Activated B cell treated with CpG ODN at 0.5 μM for 24 hours (primary cell): ENCODE measurements around the gene PISD. TPM values are rescaled to one million over a fixed set of nuclear protein-coding genes. Genes with fewer than 3 reads are reported as not detected.

Source experiments
- ATAC-seq: fragments of 200-7000 bp; cut with Tn5 transposase; one replicate; pipeline ENCODE4 v1.10.0; 2021; ENCODE audit warnings: low read depth, mild to moderate bottlenecking, moderate library complexity
- CTCF ChIA-PET: fragments of 350-600 bp; sonication (Branson Sonifier 250); formaldehyde crosslinking; loops from one replicate; lab custom pipeline; 2021; ENCODE audit warnings: antibody characterized with exemption; lab: Charles Lee
- POLR2A ChIA-PET: fragments of 350-600 bp; sonication (Branson Sonifier 250); formaldehyde crosslinking; loops from one replicate; lab custom pipeline; 2021; ENCODE audit warnings: antibody characterized with exemption; lab: Charles Lee
- DNase-seq: peaks from one replicate; pipeline ENCODE4 v3.0.0; 2022
- H3K27ac Mint-ChIP-seq: one replicate; pipeline ENCODE4 v1.8.0; 2020; ENCODE audit warnings: mixed read lengths
- H3K27me3 Mint-ChIP-seq: one replicate; pipeline ENCODE4 v1.8.0; 2021; ENCODE audit warnings: mixed read lengths
- H3K36me3 Mint-ChIP-seq: one replicate; pipeline ENCODE4 v1.8.0; 2021; ENCODE audit warnings: low read depth, mixed read lengths
- H3K4me1 Mint-ChIP-seq: one replicate; pipeline ENCODE4 v1.8.0; 2021; ENCODE audit warnings: mixed read lengths
- H3K4me3 Mint-ChIP-seq: one replicate; pipeline ENCODE4 v1.8.0; 2020; ENCODE audit warnings: mild to moderate bottlenecking, mixed read lengths
- H3K9me3 Mint-ChIP-seq: one replicate; pipeline ENCODE4 v1.8.0; 2020; ENCODE audit warnings: mixed read lengths
- intact Hi-C: fragments of 100-400 bp; cut with micrococcal nuclease; formaldehyde crosslinking; loops from one replicate; pipeline ENCODE4 v1.15.1; 2024
- total RNA-seq: library from RNA; stranded (reverse); gene quantifications from 2 replicates; pipeline ENCODE4 v1.2.3, GENCODE V29; 2022
- TF ChIP-seq, protein P1 (sequence below): fragments of 200-600 bp; IDR thresholded peaks from one replicate; pipeline ENCODE4 v1.8.0; 2022; ENCODE audit warnings: antibody characterized with exemption, mild to moderate bottlenecking

The PISD gene
- total RNA-seq, 1 donor from 2014 or later: 61.6 TPM

DNA sequence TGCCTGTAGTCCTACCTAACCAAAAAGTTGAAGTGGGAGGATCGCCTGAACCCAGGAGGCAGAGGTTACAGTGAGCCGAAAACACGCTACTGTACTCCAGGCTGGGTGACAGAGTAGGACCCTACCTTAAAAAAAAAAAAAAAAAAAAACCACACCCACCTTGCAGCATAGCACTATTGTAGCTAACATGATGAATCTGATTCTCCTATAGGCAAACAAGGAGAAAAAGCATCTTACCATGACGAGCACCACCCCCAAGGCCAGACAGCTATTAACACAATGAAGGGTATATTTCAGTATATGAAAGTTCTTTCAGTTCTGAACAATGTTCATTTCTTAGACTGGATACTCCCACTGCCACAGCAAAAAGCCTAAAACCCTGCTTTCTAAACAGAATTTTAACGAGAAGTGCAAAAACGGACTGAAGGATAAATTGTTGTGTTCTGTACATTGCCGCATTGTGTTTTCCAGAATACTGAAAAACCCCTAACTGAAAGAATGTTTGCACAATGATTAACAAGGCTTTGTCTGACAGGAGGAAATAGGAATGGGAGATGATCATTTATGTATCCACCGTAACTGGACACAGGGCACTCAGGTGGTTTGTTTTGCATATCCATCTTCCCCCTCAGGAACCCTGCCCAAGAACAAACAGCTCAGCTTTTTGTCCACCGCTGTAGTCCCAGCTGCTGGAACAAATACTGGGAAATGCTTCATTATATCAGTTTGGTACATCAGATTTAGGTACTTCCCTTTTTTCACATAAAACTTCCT is 8.9 kb downstream of the PISD start:
- intact Hi-C loops: no loop called here
- TF ChIP-seq, protein P1, sequence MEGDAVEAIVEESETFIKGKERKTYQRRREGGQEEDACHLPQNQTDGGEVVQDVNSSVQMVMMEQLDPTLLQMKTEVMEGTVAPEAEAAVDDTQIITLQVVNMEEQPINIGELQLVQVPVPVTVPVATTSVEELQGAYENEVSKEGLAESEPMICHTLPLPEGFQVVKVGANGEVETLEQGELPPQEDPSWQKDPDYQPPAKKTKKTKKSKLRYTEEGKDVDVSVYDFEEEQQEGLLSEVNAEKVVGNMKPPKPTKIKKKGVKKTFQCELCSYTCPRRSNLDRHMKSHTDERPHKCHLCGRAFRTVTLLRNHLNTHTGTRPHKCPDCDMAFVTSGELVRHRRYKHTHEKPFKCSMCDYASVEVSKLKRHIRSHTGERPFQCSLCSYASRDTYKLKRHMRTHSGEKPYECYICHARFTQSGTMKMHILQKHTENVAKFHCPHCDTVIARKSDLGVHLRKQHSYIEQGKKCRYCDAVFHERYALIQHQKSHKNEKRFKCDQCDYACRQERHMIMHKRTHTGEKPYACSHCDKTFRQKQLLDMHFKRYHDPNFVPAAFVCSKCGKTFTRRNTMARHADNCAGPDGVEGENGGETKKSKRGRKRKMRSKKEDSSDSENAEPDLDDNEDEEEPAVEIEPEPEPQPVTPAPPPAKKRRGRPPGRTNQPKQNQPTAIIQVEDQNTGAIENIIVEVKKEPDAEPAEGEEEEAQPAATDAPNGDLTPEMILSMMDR: no peak
- DNase-seq: no peak
- POLR2A ChIA-PET: interaction anchor here (0.9 to 2.3 kb wide), 4 partner anchors 8 to 98 kb away, joined by 3 to 10 read pairs (median 6); partner anchors contain the start of gene PISD
- peaks cover 22% of the 10 kb centered on the region for H3K36me3 Mint-ChIP-seq
- no peaks in the 10 kb centered on the region for H3K27me3 Mint-ChIP-seq
- no peak for ATAC-seq
- CTCF ChIA-PET: interaction anchor here (1.0 kb wide), 1 partner anchor 12 kb away, joined by 3 read pairs; no protein-coding TSS in a partner anchor
- H3K27ac Mint-ChIP-seq: peak overlapping the region; percentile 41
- H3K9me3 Mint-ChIP-seq: no peaks in the 10 kb centered on the region
- H3K4me3 Mint-ChIP-seq: peak overlapping the region; percentile 13
- peaks cover 53% of the 10 kb centered on the region for H3K4me1 Mint-ChIP-seq

- Mint-ChIP-seq H3K27ac (peak overlapping the region; percentile 75), H3K27me3 (no peaks in the 10 kb centered on the region), H3K4me1 (peaks cover 54% of the 10 kb centered on the region), H3K4me3 (peak overlapping the region; percentile 38), H3K36me3 (peaks cover 28% of the 10 kb centered on the region), H3K9me3 (no peaks in the 10 kb centered on the region)
- no peak for DNase-seq
- ChIA-PET CTCF (no interaction called here), POLR2A (interaction anchor here (0.9 to 2.3 kb wide), 2 partner anchors 10 to 12 kb away, joined by 3 to 8 read pairs; partner anchors contain the start of gene PISD)
- TF ChIP-seq, protein P1: no peak
- no peak for ATAC-seq
- intact Hi-C loops: no loop called here
Observed at GRCh38 chr22:31652088-31652487, 9.9 kb downstream of the PISD start.

GRCh38 chr22:31651664-31652063 is 10.4 kb downstream of the PISD start:
- TF ChIP-seq, protein P1: no peak
- H3K27me3 Mint-ChIP-seq: no peaks in the 10 kb centered on the region
- ATAC-seq: peak; percentile 35
- POLR2A ChIA-PET: no interaction called here
- peaks cover 32% of the 10 kb centered on the region for H3K36me3 Mint-ChIP-seq
- H3K27ac Mint-ChIP-seq: peak overlapping the region; percentile 75
- intact Hi-C loops: loop anchor here (2.0 kb wide), 1 partner anchor 15 kb away; no protein-coding TSS in a partner anchor
- no peaks in the 10 kb centered on the region for H3K9me3 Mint-ChIP-seq
- no peak for DNase-seq
- peak overlapping the region; percentile 56 for H3K4me3 Mint-ChIP-seq
- peaks cover 59% of the 10 kb centered on the region for H3K4me1 Mint-ChIP-seq
- CTCF ChIA-PET: interaction anchor here (1.3 kb wide), 1 partner anchor 10 kb away, joined by 3 read pairs; no protein-coding TSS in a partner anchor

- ChIA-PET POLR2A (interaction anchor here (0.7 to 1.4 kb wide), 3 partner anchors 11 to 89 kb away, joined by 3 read pairs; partner anchors contain the start of gene PISD), CTCF (interaction anchor here (1.3 kb wide), 1 partner anchor 11 kb away, joined by 3 read pairs; no protein-coding TSS in a partner anchor)
- Mint-ChIP-seq H3K9me3 (no peaks in the 10 kb centered on the region), H3K27me3 (no peaks in the 10 kb centered on the region), H3K4me3 (peak overlapping the region; percentile 50), H3K36me3 (peaks cover 39% of the 10 kb centered on the region), H3K4me1 (peaks cover 67% of the 10 kb centered on the region), H3K27ac (peak overlapping the region; percentile 78)
- TF ChIP-seq, protein P1: no peak
- intact Hi-C loops: loop anchor here (2.0 kb wide), 1 partner anchor 14 kb away; no protein-coding TSS in a partner anchor
- peak; percentile 47 for ATAC-seq
- DNase-seq: no peak
Observed at GRCh38 chr22:31650391-31650790, 11.6 kb downstream of the PISD start.
